ENCODE measurements around the gene PLCD1. TPM values are rescaled to one million over a fixed set of nuclear protein-coding genes. Genes with fewer than 3 reads are reported as not detected.

PLCD1 gene
- total RNA-seq, 2 experiments from 2014 or later, result 7.7 to 10.4 TPM

GRCh38 chr3:37985637-37986320, 43.7 kb downstream of the PLCD1 start:
- peak; percentile 30; the same call in 1 of the 2 replicates for TF ChIP-seq CTCF (conservative IDR thresholded peaks at IDR 0.05; ENCODE audit: low read length)
- TF ChIP-seq EZH2phosphoT487 (IDR thresholded peaks at IDR 0.05; ENCODE audit: borderline replicate concordance, low read depth, low read length), result no peak
- Histone ChIP-seq H3K9me2 (ENCODE audit: insufficient read depth, low read length) (no peaks in the 10 kb centered on the region), H4K20me1 (ENCODE audit: insufficient read depth, low read length) (no peaks in the 10 kb centered on the region), H2AFZ (ENCODE audit: low read length) (no peak overlapping the region; the same call in 1 of the 2 replicates), H3K79me2 (ENCODE audit: insufficient read depth, low read depth, low read length) (no peaks in the 10 kb centered on the region), H3K9me3 (ENCODE audit: low read length) (no peaks in the 10 kb centered on the region), H3K4me2 (ENCODE audit: low read length) (no peak overlapping the region), H3K27ac (ENCODE audit: low read depth, low read length, poor library complexity, severe bottlenecking) (no peak overlapping the region), H3K4me1 (ENCODE audit: insufficient read depth, low read length, poor library complexity, severe bottlenecking) (peaks cover 3% of the 10 kb centered on the region), H3K4me3 (ENCODE audit: low read depth, low read length, poor library complexity, severe bottlenecking) (no peak overlapping the region), H3K36me3 (ENCODE audit: insufficient read depth, low read length) (no peaks in the 10 kb centered on the region)
- intact Hi-C loops (cut with micrococcal nuclease; ENCODE audit: unreplicated experiment), result no loop called here
- BruUV-seq (replicated peaks), result no TSS peak
- no peak for DNase-seq (ENCODE audit: low spot score)
- CTCF ChIA-PET (ENCODE audit: unreplicated experiment), result interaction anchor here (0.6 kb wide), 1 partner anchor 696 kb away, joined by 3 read pairs; no protein-coding TSS in a partner anchor
- POLR2A ChIA-PET, result no interaction called here

GRCh38 chr3:37984596-37984995, 44.8 kb downstream of the PLCD1 start:
- BruUV-seq (replicated peaks), result no TSS peak
- Histone ChIP-seq H3K9me3 (ENCODE audit: low read length) (no peaks in the 10 kb centered on the region), H3K4me3 (ENCODE audit: low read depth, low read length, poor library complexity, severe bottlenecking) (no peak overlapping the region), H3K79me2 (ENCODE audit: insufficient read depth, low read depth, low read length) (no peaks in the 10 kb centered on the region), H3K4me2 (ENCODE audit: low read length) (no peak overlapping the region), H3K27ac (ENCODE audit: low read depth, low read length, poor library complexity, severe bottlenecking) (no peak overlapping the region), H4K20me1 (ENCODE audit: insufficient read depth, low read length) (no peaks in the 10 kb centered on the region), H3K36me3 (ENCODE audit: insufficient read depth, low read length) (no peaks in the 10 kb centered on the region), H3K4me1 (ENCODE audit: insufficient read depth, low read length, poor library complexity, severe bottlenecking) (peaks cover 3% of the 10 kb centered on the region), H2AFZ (ENCODE audit: low read length) (no peak overlapping the region), H3K9me2 (ENCODE audit: insufficient read depth, low read length) (no peaks in the 10 kb centered on the region)
- ChIA-PET CTCF (ENCODE audit: unreplicated experiment) (no interaction called here), POLR2A (no interaction called here)
- DNase-seq (ENCODE audit: low spot score), result no peak
- intact Hi-C loops (cut with micrococcal nuclease; ENCODE audit: unreplicated experiment), result no loop called here
- TF ChIP-seq EZH2phosphoT487 (IDR thresholded peaks at IDR 0.05; ENCODE audit: borderline replicate concordance, low read depth, low read length) (no peak), CTCF (conservative IDR thresholded peaks at IDR 0.05; ENCODE audit: low read length) (no peak)

GRCh38 chr3:37984051-37984450, 45.4 kb downstream of the PLCD1 start:
- Histone ChIP-seq H3K4me3 (ENCODE audit: low read depth, low read length, poor library complexity, severe bottlenecking) (no peak overlapping the region), H3K79me2 (ENCODE audit: insufficient read depth, low read depth, low read length) (no peaks in the 10 kb centered on the region), H3K27ac (ENCODE audit: low read depth, low read length, poor library complexity, severe bottlenecking) (no peak overlapping the region), H3K9me2 (ENCODE audit: insufficient read depth, low read length) (no peaks in the 10 kb centered on the region), H3K9me3 (ENCODE audit: low read length) (no peaks in the 10 kb centered on the region), H4K20me1 (ENCODE audit: insufficient read depth, low read length) (no peaks in the 10 kb centered on the region), H2AFZ (ENCODE audit: low read length) (no peak overlapping the region), H3K36me3 (ENCODE audit: insufficient read depth, low read length) (no peaks in the 10 kb centered on the region), H3K4me1 (ENCODE audit: insufficient read depth, low read length, poor library complexity, severe bottlenecking) (peaks cover 3% of the 10 kb centered on the region), H3K4me2 (ENCODE audit: low read length) (no peak overlapping the region)
- no peak for TF ChIP-seq EZH2phosphoT487 (IDR thresholded peaks at IDR 0.05; ENCODE audit: borderline replicate concordance, low read depth, low read length)
- no TSS peak for BruUV-seq (replicated peaks)
- DNase-seq (ENCODE audit: low spot score), result no peak
- intact Hi-C loops (cut with micrococcal nuclease; ENCODE audit: unreplicated experiment), result no loop called here
- POLR2A ChIA-PET, result no interaction called here
- CTCF ChIA-PET (ENCODE audit: unreplicated experiment), result no interaction called here

Data from OCI-LY7 (cell line).